Measurements from ENCODE around the gene CAMK1D.
"Not testable (repeated sequence)": the region's sequence is repeated elsewhere in the genome, so short reads cannot be mapped to it uniquely, and the experiment has no call there.

The CAMK1D gene

GRCh38 chr10:12741360-12741804 is 392.0 kb downstream of the CAMK1D start:
- H3K4me3 ChIP-seq (ENCODE audit: low read length) = no peak overlapping the region
- H4K20me1 ChIP-seq (ENCODE audit: insufficient read depth, low read length) = no peaks in the 10 kb centered on the region
- no peaks in the 10 kb centered on the region for H3K27me3 ChIP-seq (replicated peaks; ENCODE audit: insufficient read depth, low read length)
- H2AFZ ChIP-seq (ENCODE audit: low read length) = no peak overlapping the region
- H3K4me2 ChIP-seq (ENCODE audit: low read depth, low read length) = no peak overlapping the region
- no peak for DNase-seq
- no peak overlapping the region for H3K9ac ChIP-seq (ENCODE audit: low read length)
- H3K36me3 ChIP-seq (replicated peaks; ENCODE audit: insufficient read depth, low read length) = no peaks in the 10 kb centered on the region
- H3K27ac ChIP-seq (ENCODE audit: low read length) = no peak overlapping the region
- H3K9me3 ChIP-seq (replicated peaks; ENCODE audit: insufficient read depth, low read length) = no peaks in the 10 kb centered on the region
- H3K79me2 ChIP-seq (ENCODE audit: low read length) = no peaks in the 10 kb centered on the region
- no peak for TF ChIP-seq EZH2phosphoT487 (IDR thresholded peaks at IDR 0.05; ENCODE audit: low read length)
- no peak for TF ChIP-seq CTCF (IDR thresholded peaks at IDR 0.05; ENCODE audit: low read length)
- no peak for TF ChIP-seq EZH2 (optimal IDR thresholded peaks at IDR 0.05; ENCODE audit: low read depth, low read length)
- no peaks in the 10 kb centered on the region for H3K9me2 ChIP-seq (replicated peaks; ENCODE audit: insufficient read depth, low read length)
- no peaks in the 10 kb centered on the region for H3K4me1 ChIP-seq (ENCODE audit: low read length)
- H3F3A ChIP-seq (ENCODE audit: insufficient read depth, low read length) = no peaks in the 10 kb centered on the region

GRCh38 chr10:12742771-12743170 is 393.4 kb downstream of the CAMK1D start:
- no peak for DNase-seq
- Histone ChIP-seq H3K4me3 (ENCODE audit: low read length) (no peak overlapping the region), H3K27ac (ENCODE audit: low read length) (no peak overlapping the region), H3K36me3 (replicated peaks; ENCODE audit: insufficient read depth, low read length) (no peaks in the 10 kb centered on the region), H3K9me3 (replicated peaks; ENCODE audit: insufficient read depth, low read length) (no peaks in the 10 kb centered on the region), H3K79me2 (ENCODE audit: low read length) (no peaks in the 10 kb centered on the region), H3K9ac (ENCODE audit: low read length) (no peak overlapping the region), H3F3A (ENCODE audit: insufficient read depth, low read length) (no peaks in the 10 kb centered on the region), H3K4me1 (ENCODE audit: low read length) (no peaks in the 10 kb centered on the region), H3K4me2 (ENCODE audit: low read depth, low read length) (no peak overlapping the region), H2AFZ (ENCODE audit: low read length) (no peak overlapping the region), H4K20me1 (ENCODE audit: insufficient read depth, low read length) (no peaks in the 10 kb centered on the region), H3K9me2 (replicated peaks; ENCODE audit: insufficient read depth, low read length) (no peaks in the 10 kb centered on the region), H3K27me3 (replicated peaks; ENCODE audit: insufficient read depth, low read length) (no peaks in the 10 kb centered on the region)
- no peak for TF ChIP-seq EZH2 (optimal IDR thresholded peaks at IDR 0.05; ENCODE audit: low read depth, low read length)
- no peak for TF ChIP-seq CTCF (IDR thresholded peaks at IDR 0.05; ENCODE audit: low read length)
- TF ChIP-seq EZH2phosphoT487 (IDR thresholded peaks at IDR 0.05; ENCODE audit: low read length) = no peak

- H3F3A ChIP-seq (ENCODE audit: insufficient read depth, low read length); H3K79me2 ChIP-seq (ENCODE audit: low read length); H3K4me1 ChIP-seq (ENCODE audit: low read length); H3K9ac ChIP-seq (ENCODE audit: low read length); H3K36me3 ChIP-seq (replicated peaks; ENCODE audit: insufficient read depth, low read length); H3K27me3 ChIP-seq (replicated peaks; ENCODE audit: insufficient read depth, low read length); H2AFZ ChIP-seq (ENCODE audit: low read length); DNase-seq; H3K4me2 ChIP-seq (ENCODE audit: low read depth, low read length); H3K9me3 ChIP-seq (replicated peaks; ENCODE audit: insufficient read depth, low read length); H3K4me3 ChIP-seq (ENCODE audit: low read length); H4K20me1 ChIP-seq (ENCODE audit: insufficient read depth, low read length); H3K27ac ChIP-seq (ENCODE audit: low read length); H3K9me2 ChIP-seq (replicated peaks; ENCODE audit: insufficient read depth, low read length): not testable (repeated sequence)
These were observed 394.1 kb downstream of the CAMK1D start for GRCh38 chr10:12743466-12743865.

- H2AFZ ChIP-seq (ENCODE audit: low read length) = no peak overlapping the region
- no peak overlapping the region for H3K27ac ChIP-seq (ENCODE audit: low read length)
- TF ChIP-seq EZH2 (optimal IDR thresholded peaks at IDR 0.05; ENCODE audit: low read depth, low read length) (no peak), EZH2phosphoT487 (IDR thresholded peaks at IDR 0.05; ENCODE audit: low read length) (no peak), CTCF (IDR thresholded peaks at IDR 0.05; ENCODE audit: low read length) (no peak)
These were observed 394.6 kb downstream of the CAMK1D start for GRCh38 chr10:12743941-12744340.

More at GRCh38 chr10:12743941-12744340, 394.6 kb downstream of the CAMK1D start:
- Histone ChIP-seq H3K36me3 (replicated peaks; ENCODE audit: insufficient read depth, low read length) (no peaks in the 10 kb centered on the region), H4K20me1 (ENCODE audit: insufficient read depth, low read length) (no peaks in the 10 kb centered on the region), H3K4me2 (ENCODE audit: low read depth, low read length) (no peak overlapping the region), H3K9me3 (replicated peaks; ENCODE audit: insufficient read depth, low read length) (no peaks in the 10 kb centered on the region), H3K9me2 (replicated peaks; ENCODE audit: insufficient read depth, low read length) (no peaks in the 10 kb centered on the region), H3F3A (ENCODE audit: insufficient read depth, low read length) (no peaks in the 10 kb centered on the region), H3K9ac (ENCODE audit: low read length) (no peak overlapping the region), H3K4me3 (ENCODE audit: low read length) (no peak overlapping the region), H3K79me2 (ENCODE audit: low read length) (no peaks in the 10 kb centered on the region), H3K4me1 (ENCODE audit: low read length) (no peaks in the 10 kb centered on the region), H3K27me3 (replicated peaks; ENCODE audit: insufficient read depth, low read length) (no peaks in the 10 kb centered on the region)
- DNase-seq = no peak
